Endothelial cell (in vitro differentiated cells): ENCODE data around the gene POP4. TPM values are rescaled to one million over a fixed set of nuclear protein-coding genes. Genes with fewer than 3 reads are reported as not detected.

ENCODE experiments used
- DNase-seq: peaks from one replicate; pipeline ENCODE4 v3.0.0; 2021; ENCODE audit warnings: low spot score
- H3K27ac Mint-ChIP-seq: one replicate; pipeline ENCODE4 v1.8.0; 2021; ENCODE audit warnings: mixed read lengths, inconsistent platforms; ENCODE audit not compliant: unreplicated experiment
- H3K27me3 Mint-ChIP-seq: one replicate; pipeline ENCODE4 v1.8.0; 2021; ENCODE audit warnings: mild to moderate bottlenecking, moderate library complexity, mixed read lengths, inconsistent platforms; ENCODE audit not compliant: unreplicated experiment
- H3K36me3 Mint-ChIP-seq: one replicate; pipeline ENCODE4 v1.8.0; 2021; ENCODE audit warnings: mild to moderate bottlenecking, low read depth, mixed read lengths, inconsistent platforms; ENCODE audit not compliant: unreplicated experiment
- H3K4me1 Mint-ChIP-seq: one replicate; pipeline ENCODE4 v1.8.0; 2021; ENCODE audit warnings: mild to moderate bottlenecking, mixed read lengths, inconsistent platforms; ENCODE audit not compliant: unreplicated experiment
- H3K4me3 Mint-ChIP-seq: one replicate; pipeline ENCODE4 v1.8.0; 2021; ENCODE audit warnings: mild to moderate bottlenecking, mixed read lengths, inconsistent platforms; ENCODE audit not compliant: unreplicated experiment
- H3K9me3 Mint-ChIP-seq: one replicate; pipeline ENCODE4 v1.8.0; 2021; ENCODE audit warnings: mixed read lengths, inconsistent platforms; ENCODE audit not compliant: unreplicated experiment
- total RNA-seq: library from RNA; stranded (reverse); fragmentation: NEBNext Ultra II Directional; extraction: Animal tissue kit (Norgen Biotek cat#: 25700); gene quantifications from one replicate; pipeline ENCODE4 v1.2.1, GENCODE V29; 2021; ENCODE audit not compliant: unreplicated experiment
- TF ChIP-seq, protein P1 (sequence below): fragments of 200-600 bp; sonication (generic); IDR thresholded peaks from one replicate; pipeline ENCODE4 v1.5.0; 2021; ENCODE audit warnings: antibody characterized with exemption; ENCODE audit not compliant: unreplicated experiment

The POP4 gene
- total RNA-seq, 1 donor from 2014 or later = 48.8 TPM

DNA sequence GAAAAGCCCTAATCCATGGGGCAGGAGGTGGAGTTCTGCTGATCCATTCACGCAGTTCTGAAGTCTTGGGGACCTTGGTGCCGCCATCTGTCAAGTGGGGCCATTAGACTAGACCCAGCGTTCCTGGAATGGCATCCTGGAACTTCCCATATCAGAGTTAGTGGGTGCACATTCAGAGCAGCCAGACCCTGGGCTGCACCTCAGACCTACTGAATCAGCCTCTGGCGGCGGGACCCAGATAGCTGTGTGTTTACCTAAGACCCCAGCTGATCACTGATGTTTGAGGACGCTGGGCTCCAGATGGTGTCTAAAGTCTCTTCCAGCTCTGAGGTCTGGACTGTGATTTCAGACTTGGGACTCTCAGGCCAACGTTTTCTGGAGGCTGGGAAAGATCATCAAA is 12.8 kb downstream of the POP4 start:
- Mint-ChIP-seq H3K4me3 (no peak overlapping the region), H3K4me1 (peaks cover 4% of the 10 kb centered on the region), H3K36me3 (peaks cover 11% of the 10 kb centered on the region), H3K27me3 (peaks cover 6% of the 10 kb centered on the region), H3K27ac (no peak overlapping the region), H3K9me3 (no peaks in the 10 kb centered on the region)
- TF ChIP-seq, protein P1, sequence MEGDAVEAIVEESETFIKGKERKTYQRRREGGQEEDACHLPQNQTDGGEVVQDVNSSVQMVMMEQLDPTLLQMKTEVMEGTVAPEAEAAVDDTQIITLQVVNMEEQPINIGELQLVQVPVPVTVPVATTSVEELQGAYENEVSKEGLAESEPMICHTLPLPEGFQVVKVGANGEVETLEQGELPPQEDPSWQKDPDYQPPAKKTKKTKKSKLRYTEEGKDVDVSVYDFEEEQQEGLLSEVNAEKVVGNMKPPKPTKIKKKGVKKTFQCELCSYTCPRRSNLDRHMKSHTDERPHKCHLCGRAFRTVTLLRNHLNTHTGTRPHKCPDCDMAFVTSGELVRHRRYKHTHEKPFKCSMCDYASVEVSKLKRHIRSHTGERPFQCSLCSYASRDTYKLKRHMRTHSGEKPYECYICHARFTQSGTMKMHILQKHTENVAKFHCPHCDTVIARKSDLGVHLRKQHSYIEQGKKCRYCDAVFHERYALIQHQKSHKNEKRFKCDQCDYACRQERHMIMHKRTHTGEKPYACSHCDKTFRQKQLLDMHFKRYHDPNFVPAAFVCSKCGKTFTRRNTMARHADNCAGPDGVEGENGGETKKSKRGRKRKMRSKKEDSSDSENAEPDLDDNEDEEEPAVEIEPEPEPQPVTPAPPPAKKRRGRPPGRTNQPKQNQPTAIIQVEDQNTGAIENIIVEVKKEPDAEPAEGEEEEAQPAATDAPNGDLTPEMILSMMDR = no peak
- no peak for DNase-seq

GRCh38 chr19:29620931-29621351 is 14.9 kb downstream of the POP4 start:
- peaks cover 4% of the 10 kb centered on the region for H3K36me3 Mint-ChIP-seq
- H3K9me3 Mint-ChIP-seq = no peaks in the 10 kb centered on the region
- no peak for DNase-seq
- H3K4me3 Mint-ChIP-seq = peak overlapping the region; percentile 23
- H3K4me1 Mint-ChIP-seq = peaks cover 4% of the 10 kb centered on the region
- peaks cover 6% of the 10 kb centered on the region for H3K27me3 Mint-ChIP-seq
- H3K27ac Mint-ChIP-seq = no peak overlapping the region
- TF ChIP-seq, protein P1 = no peak

DNA sequence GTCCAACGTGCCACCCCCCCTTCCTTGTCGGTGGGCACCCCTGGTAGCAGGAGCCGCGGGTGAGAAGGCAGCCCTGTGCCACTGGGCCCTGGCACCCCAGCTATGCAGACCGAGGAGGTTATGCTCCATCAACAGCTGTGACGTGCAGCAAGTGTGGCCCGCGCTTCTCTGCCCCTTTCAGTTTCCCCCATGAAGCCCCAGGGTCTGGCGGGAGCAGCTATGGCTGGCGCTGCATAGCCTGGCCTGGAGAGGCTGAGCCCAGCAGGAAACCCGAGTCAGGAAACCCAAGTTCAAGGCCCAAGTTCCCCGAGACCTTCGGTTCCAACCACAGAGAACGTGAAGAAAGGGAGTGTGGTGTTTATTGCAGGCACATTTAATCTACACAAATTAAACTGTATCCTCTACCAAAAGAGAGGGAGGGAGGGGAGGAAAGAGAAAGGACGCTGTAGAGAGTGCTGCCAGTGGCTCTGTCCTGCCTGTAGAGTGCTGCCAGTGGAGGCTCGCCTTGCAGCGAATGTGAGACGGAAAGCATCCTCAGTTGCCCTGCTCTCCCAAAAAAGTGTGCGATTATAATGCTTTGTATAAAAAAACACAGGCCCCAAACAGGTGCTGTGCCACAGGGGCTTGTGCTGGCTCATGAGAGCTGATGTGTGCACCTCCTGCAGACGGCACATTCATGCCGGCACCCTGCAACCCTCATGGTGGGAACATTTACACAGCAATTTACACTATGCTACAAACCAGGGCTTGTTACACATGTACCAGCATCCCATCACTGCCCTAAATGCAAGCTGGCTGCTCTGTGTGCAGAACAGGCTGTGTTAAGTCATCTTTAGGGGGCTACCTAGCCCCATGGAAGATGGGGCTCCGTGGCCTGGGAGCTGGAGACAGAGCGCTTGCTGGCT is 16.3 kb downstream of the POP4 start:
- Mint-ChIP-seq H3K9me3 (no peaks in the 10 kb centered on the region), H3K36me3 (no peaks in the 10 kb centered on the region), H3K27ac (no peak overlapping the region), H3K4me3 (no peak overlapping the region), H3K4me1 (peaks cover 4% of the 10 kb centered on the region), H3K27me3 (peaks cover 6% of the 10 kb centered on the region)
- no peak for DNase-seq
- TF ChIP-seq, protein P1 = no peak

- TF ChIP-seq, protein P1 = no peak
- Mint-ChIP-seq H3K4me3 (no peak overlapping the region), H3K4me1 (peaks cover 4% of the 10 kb centered on the region)
Observed at GRCh38 chr19:29623726-29624488, 17.8 kb downstream of the POP4 start.

More at GRCh38 chr19:29623726-29624488, 17.8 kb downstream of the POP4 start:
- Mint-ChIP-seq H3K27ac (no peak overlapping the region), H3K27me3 (peaks cover 6% of the 10 kb centered on the region), H3K9me3 (no peaks in the 10 kb centered on the region), H3K36me3 (no peaks in the 10 kb centered on the region)
- DNase-seq = no peak
